Measurements from ENCODE around the gene HPS3.
A peak's percentile ranks its signal among the peaks of the same experiment; 100 is the strongest.

The HPS3 gene, protein sequence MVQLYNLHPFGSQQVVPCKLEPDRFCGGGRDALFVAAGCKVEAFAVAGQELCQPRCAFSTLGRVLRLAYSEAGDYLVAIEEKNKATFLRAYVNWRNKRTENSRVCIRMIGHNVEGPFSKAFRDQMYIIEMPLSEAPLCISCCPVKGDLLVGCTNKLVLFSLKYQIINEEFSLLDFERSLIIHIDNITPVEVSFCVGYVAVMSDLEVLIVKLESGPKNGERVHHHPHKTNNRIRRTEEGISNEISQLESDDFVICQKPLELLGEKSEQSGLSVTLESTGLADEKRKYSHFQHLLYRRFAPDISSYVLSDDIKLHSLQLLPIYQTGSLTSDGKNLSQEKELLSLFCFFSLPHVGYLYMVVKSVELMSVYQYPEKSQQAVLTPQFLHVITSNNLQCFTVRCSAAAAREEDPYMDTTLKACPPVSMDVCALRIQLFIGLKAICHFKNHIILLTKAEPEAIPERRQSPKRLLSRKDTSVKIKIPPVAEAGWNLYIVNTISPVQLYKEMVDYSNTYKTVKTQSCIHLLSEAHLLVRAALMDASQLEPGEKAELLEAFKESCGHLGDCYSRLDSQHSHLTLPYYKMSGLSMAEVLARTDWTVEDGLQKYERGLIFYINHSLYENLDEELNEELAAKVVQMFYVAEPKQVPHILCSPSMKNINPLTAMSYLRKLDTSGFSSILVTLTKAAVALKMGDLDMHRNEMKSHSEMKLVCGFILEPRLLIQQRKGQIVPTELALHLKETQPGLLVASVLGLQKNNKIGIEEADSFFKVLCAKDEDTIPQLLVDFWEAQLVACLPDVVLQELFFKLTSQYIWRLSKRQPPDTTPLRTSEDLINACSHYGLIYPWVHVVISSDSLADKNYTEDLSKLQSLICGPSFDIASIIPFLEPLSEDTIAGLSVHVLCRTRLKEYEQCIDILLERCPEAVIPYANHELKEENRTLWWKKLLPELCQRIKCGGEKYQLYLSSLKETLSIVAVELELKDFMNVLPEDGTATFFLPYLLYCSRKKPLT

DNA sequence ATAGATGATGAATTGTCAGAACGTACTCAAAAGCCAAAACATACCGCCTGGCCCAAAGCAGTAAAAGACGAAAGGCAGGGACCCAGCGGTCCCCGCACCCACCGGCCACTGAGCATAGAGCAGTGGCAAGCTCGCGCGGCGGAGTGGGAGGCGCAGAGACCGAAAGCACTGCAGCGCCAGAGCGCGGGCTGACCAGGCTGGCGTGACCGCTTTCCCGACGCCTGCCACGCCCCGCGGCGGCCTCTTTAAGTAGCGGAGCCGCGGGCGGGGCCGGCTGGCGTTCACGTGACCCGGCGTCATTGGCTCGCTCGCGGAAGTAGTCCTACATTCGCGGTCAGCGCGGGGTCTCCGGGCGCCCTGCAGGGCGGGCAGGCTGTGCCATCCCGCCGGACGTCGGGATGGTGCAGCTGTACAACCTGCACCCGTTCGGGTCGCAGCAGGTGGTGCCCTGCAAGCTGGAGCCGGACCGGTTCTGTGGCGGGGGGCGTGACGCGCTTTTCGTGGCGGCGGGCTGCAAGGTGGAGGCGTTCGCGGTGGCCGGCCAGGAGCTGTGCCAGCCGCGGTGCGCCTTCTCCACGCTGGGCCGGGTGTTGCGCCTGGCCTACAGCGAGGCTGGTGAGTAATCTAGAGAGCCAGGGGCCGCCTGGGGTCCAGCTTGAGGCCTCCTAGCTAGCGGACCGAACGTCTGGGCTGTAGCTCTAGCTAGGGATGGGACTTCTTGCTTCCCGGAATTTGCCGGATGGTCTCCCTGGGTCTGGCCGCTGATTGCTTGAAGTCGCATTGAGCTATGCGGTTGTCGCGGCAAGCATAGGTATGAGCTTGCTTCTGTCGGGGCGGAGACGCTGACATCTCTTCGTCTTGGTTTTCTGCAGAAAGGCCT, at the start of gene HPS3:
TSS of gene HPS3 (plus strand) at position 313 of the 880 bp plus-strand sequence. CDS start at position 399, 86 bp downstream.
- peak within 1 kb of the TSS; percentile 95 for H3K4me3 Mint-ChIP-seq
- intact Hi-C loops (cut with micrococcal nuclease) = loop anchor here (1.0 to 2.0 kb wide), 2 partner anchors 9 to 17 kb away; no protein-coding TSS in a partner anchor
- H3K27me3 Mint-ChIP-seq = no peaks in the 10 kb centered on the region
- H3K27ac Mint-ChIP-seq = peak within 1 kb of the TSS; percentile 95
- H3K4me1 Mint-ChIP-seq (ENCODE audit: low read depth) = peaks cover 41% of the 10 kb centered on the region
- peaks cover 35% of the 10 kb centered on the region for H3K36me3 Mint-ChIP-seq (ENCODE audit: low read depth)
- H3K9me3 Mint-ChIP-seq = no peaks in the 10 kb centered on the region

- intact Hi-C loops (cut with micrococcal nuclease) = loop anchor here (10.0 kb wide), 1 partner anchor 85 kb away; the partner anchor contains the start of gene GYG1
- H3K36me3 Mint-ChIP-seq (ENCODE audit: low read depth) = peaks cover 6% of the 10 kb centered on the region
- peaks cover 4% of the 10 kb centered on the region for H3K4me1 Mint-ChIP-seq (ENCODE audit: low read depth)
- no peak overlapping the region for H3K4me3 Mint-ChIP-seq
- H3K9me3 Mint-ChIP-seq = no peaks in the 10 kb centered on the region
- H3K27me3 Mint-ChIP-seq = no peaks in the 10 kb centered on the region
- no peak overlapping the region for H3K27ac Mint-ChIP-seq
These were observed 49.3 kb upstream of the HPS3 start for GRCh38 chr3:149080011-149080698.

- Mint-ChIP-seq H3K27me3 (no peaks in the 10 kb centered on the region), H3K4me3 (no peak overlapping the region), H3K27ac (no peak overlapping the region), H3K9me3 (no peaks in the 10 kb centered on the region), H3K36me3 (ENCODE audit: low read depth) (peaks cover 6% of the 10 kb centered on the region), H3K4me1 (ENCODE audit: low read depth) (peaks cover 10% of the 10 kb centered on the region)
- intact Hi-C loops (cut with micrococcal nuclease) = loop anchor here (10.0 kb wide), 1 partner anchor 86 kb away; the partner anchor contains the start of gene GYG1
These were observed 48.7 kb upstream of the HPS3 start for GRCh38 chr3:149080699-149081091.

DNA sequence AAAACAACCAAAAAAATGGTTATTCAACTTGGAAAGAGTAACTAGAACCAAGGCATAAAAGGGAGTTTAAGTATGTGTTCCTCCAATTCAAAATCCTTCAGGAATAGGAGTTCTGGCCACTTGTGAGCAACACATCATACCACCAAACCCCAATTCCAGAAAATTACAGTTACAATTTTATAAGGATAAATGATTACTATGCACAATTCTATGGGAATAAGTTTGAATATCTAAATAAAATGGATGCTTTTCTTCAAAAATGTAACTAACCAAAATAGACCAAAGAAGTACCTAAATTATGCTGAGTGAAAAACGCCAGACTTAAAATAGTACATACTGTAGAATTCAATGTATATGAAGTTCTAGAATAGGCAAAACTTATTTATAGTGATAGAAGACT, 47.7 kb upstream of the HPS3 start:
- intact Hi-C loops (cut with micrococcal nuclease) = loop anchor here (10.0 kb wide), 1 partner anchor 87 kb away; the partner anchor contains the start of gene GYG1
- Mint-ChIP-seq H3K9me3 (no peaks in the 10 kb centered on the region), H3K36me3 (ENCODE audit: low read depth) (peaks cover 13% of the 10 kb centered on the region), H3K27ac (no peak overlapping the region), H3K27me3 (no peaks in the 10 kb centered on the region), H3K4me1 (ENCODE audit: low read depth) (peaks cover 14% of the 10 kb centered on the region), H3K4me3 (no peak overlapping the region)

DNA sequence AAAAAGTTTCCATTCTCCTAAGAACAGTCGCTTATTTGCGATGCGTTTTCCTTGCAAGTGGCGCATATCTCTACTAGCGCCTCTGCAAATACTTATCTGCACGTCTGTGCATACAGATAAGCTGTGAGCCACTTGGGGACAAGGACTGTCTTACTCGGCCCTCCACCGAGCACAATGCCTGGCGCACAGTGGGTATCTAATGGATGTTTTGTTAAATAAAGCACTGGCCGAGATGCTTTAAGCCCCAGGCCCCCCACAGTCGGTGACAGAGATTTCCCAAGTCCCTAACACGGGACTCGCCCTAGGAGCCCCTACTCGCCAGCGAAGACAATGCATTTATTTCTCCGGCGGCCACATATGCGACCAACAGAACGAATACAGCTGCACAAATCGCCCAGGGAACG, 43.6 kb upstream of the HPS3 start:
- intact Hi-C loops (cut with micrococcal nuclease) = loop anchor here (10.0 kb wide), 1 partner anchor 91 kb away; the partner anchor contains the start of gene GYG1
- H3K27me3 Mint-ChIP-seq = no peaks in the 10 kb centered on the region
- H3K27ac Mint-ChIP-seq = peak overlapping the region; percentile 78
- H3K9me3 Mint-ChIP-seq = no peaks in the 10 kb centered on the region
- peaks cover 13% of the 10 kb centered on the region for H3K36me3 Mint-ChIP-seq (ENCODE audit: low read depth)
- peak overlapping the region; percentile 95 for H3K4me3 Mint-ChIP-seq
- H3K4me1 Mint-ChIP-seq (ENCODE audit: low read depth) = peaks cover 16% of the 10 kb centered on the region

DNA sequence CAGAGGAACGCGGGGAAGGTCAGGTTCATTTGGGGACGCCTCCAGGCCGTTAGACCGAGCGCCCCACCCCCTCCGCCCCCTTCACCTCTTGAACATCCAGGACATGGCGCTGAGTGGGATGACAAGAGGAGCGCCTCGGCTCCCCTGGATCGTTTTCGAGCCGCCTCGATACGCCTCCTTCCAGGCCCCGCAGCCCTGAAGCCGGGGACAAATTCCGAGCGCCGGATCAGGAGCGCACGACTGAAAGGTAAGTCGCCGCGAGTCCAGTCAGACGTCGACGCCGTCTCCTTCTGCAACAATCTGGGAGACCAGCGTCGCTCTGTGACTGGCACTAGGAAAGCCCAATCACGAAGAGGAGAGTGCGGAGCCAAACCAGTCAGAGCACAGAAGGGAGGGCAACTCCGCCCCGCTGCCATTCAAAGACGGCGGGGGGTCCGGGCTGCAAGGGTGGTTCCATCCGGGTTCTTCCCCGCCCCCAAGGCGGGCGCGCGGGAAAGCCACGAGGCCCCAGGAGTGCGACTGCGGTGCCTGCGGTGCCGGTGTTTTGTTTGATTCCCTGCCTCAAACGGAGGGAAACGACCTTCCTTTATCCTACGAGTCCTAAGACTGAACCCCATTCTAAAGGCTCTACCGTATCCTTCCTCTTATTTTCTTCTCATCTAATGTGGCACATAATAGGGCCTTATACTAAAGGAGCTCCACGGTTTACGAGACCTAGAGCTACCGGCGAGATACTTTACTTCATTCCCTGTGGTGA, 43.0 kb upstream of the HPS3 start, which contains the start of gene HLTF:
TSS of gene HLTF (minus strand) at position 302 of the 757 bp plus-strand sequence. CDS start at position 105, 197 bp downstream.
- intact Hi-C loops (cut with micrococcal nuclease) = loop anchor here (10.0 kb wide), 1 partner anchor 92 kb away; the partner anchor contains the start of gene GYG1
- Mint-ChIP-seq H3K9me3 (no peaks in the 10 kb centered on the region), H3K4me1 (ENCODE audit: low read depth) (peaks cover 16% of the 10 kb centered on the region), H3K27me3 (no peaks in the 10 kb centered on the region), H3K4me3 (peak within 1 kb of the TSS; percentile 95), H3K27ac (peak within 1 kb of the TSS; percentile 78), H3K36me3 (ENCODE audit: low read depth) (peaks cover 13% of the 10 kb centered on the region)

GRCh38 chr3:149087208-149087607, 42.2 kb upstream of the HPS3 start:
- peaks cover 16% of the 10 kb centered on the region for H3K4me1 Mint-ChIP-seq (ENCODE audit: low read depth)
- H3K36me3 Mint-ChIP-seq (ENCODE audit: low read depth) = peaks cover 10% of the 10 kb centered on the region
- peak overlapping the region; percentile 78 for H3K27ac Mint-ChIP-seq
- no peaks in the 10 kb centered on the region for H3K9me3 Mint-ChIP-seq
- no peaks in the 10 kb centered on the region for H3K27me3 Mint-ChIP-seq
- no peak overlapping the region for H3K4me3 Mint-ChIP-seq
- intact Hi-C loops (cut with micrococcal nuclease) = loop anchor here (10.0 kb wide), 1 partner anchor 92 kb away; the partner anchor contains the start of gene GYG1

GRCh38 chr3:149089395-149089794, 40.0 kb upstream of the HPS3 start:
- H3K9me3 Mint-ChIP-seq = no peaks in the 10 kb centered on the region
- no peaks in the 10 kb centered on the region for H3K27me3 Mint-ChIP-seq
- H3K4me3 Mint-ChIP-seq = no peak overlapping the region
- H3K36me3 Mint-ChIP-seq (ENCODE audit: low read depth) = peaks cover 6% of the 10 kb centered on the region
- intact Hi-C loops (cut with micrococcal nuclease) = loop anchor here (10.0 kb wide), 1 partner anchor 95 kb away; the partner anchor contains the start of gene GYG1
- H3K27ac Mint-ChIP-seq = no peak overlapping the region
- H3K4me1 Mint-ChIP-seq (ENCODE audit: low read depth) = peaks cover 16% of the 10 kb centered on the region

- peaks cover 13% of the 10 kb centered on the region for H3K4me1 Mint-ChIP-seq (ENCODE audit: low read depth)
- no peaks in the 10 kb centered on the region for H3K9me3 Mint-ChIP-seq
- no peak overlapping the region for H3K27ac Mint-ChIP-seq
- H3K36me3 Mint-ChIP-seq (ENCODE audit: low read depth) = peaks cover 6% of the 10 kb centered on the region
- intact Hi-C loops (cut with micrococcal nuclease) = no loop called here
- no peak overlapping the region for H3K4me3 Mint-ChIP-seq
- H3K27me3 Mint-ChIP-seq = no peaks in the 10 kb centered on the region
These were observed 39.0 kb upstream of the HPS3 start for GRCh38 chr3:149090461-149090860.

DNA sequence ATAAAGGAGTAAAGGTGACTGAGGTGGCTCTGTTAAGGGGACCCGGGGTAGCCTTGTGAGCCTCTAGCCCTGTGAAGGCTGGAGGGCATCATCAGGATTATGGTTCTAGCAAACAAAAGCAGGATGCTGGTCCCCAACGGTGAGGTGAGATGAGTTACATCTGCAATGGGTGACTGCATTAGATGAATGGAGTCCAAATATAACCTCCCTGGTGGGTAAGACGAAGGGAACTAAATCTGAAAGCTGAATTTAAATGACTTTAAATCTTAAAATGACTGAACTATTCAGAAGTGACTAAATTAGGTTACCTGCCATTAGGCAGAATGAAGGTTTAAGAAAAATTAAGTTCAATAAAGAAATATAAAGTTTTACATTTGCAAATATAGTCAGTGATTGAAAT, 38.5 kb upstream of the HPS3 start:
- peaks cover 14% of the 10 kb centered on the region for H3K4me1 Mint-ChIP-seq (ENCODE audit: low read depth)
- no peak overlapping the region for H3K4me3 Mint-ChIP-seq
- H3K27me3 Mint-ChIP-seq = no peaks in the 10 kb centered on the region
- H3K36me3 Mint-ChIP-seq (ENCODE audit: low read depth) = peaks cover 5% of the 10 kb centered on the region
- no peak overlapping the region for H3K27ac Mint-ChIP-seq
- intact Hi-C loops (cut with micrococcal nuclease) = no loop called here
- H3K9me3 Mint-ChIP-seq = no peaks in the 10 kb centered on the region

DNA sequence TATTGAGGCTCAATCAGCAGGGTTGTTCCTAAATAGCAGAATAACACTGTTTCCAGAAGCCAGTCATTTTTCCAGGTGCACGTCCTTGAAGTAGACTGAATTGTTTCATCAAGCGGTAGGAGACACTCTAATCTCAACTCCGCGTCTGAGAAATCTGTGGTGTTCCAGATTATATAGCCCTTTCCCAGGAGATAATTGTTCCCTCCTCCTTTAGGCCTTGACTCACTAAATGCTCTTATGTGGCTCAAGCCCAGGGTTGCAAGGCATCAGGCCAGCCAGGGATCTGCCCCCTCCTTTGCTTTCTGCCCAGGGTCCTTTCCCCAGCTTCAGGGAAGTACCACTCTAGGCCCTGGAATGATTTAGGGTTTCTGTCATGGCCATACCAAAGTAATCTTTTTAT, 37.5 kb upstream of the HPS3 start:
- H3K27me3 Mint-ChIP-seq = no peaks in the 10 kb centered on the region
- peaks cover 15% of the 10 kb centered on the region for H3K4me1 Mint-ChIP-seq (ENCODE audit: low read depth)

DNA sequence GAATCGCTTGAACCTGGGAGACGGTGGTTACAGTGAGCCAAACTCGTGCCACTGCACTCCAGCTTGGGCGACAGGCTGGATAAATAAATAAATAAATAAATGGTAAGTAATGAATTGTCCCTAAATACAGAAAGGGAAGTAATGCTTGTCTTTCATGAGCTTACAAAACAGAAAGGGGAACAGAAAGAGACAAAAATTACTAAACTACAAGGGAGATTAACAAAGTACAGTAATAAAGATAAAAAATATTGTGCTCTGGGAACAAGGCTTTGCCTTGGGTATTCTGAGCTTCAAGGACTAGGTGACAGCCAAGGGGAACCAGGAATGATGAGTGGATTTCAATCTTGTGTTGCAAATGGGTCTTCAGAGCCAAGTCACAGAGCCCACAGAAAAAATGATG, 34.0 kb upstream of the HPS3 start:
- intact Hi-C loops (cut with micrococcal nuclease) = no loop called here
- Mint-ChIP-seq H3K4me1 (ENCODE audit: low read depth) (peaks cover 15% of the 10 kb centered on the region), H3K27me3 (peaks cover 2% of the 10 kb centered on the region), H3K36me3 (ENCODE audit: low read depth) (no peaks in the 10 kb centered on the region), H3K27ac (peak overlapping the region; percentile 62), H3K9me3 (no peaks in the 10 kb centered on the region), H3K4me3 (no peak overlapping the region)

More for the DNA sequence above, 37.5 kb upstream of the HPS3 start:
- intact Hi-C loops (cut with micrococcal nuclease) = no loop called here
- no peak overlapping the region for H3K4me3 Mint-ChIP-seq
- no peaks in the 10 kb centered on the region for H3K9me3 Mint-ChIP-seq
- no peaks in the 10 kb centered on the region for H3K36me3 Mint-ChIP-seq (ENCODE audit: low read depth)
- H3K27ac Mint-ChIP-seq = no peak overlapping the region

Data from dendritic cell treated with granulocyte-macrophage colony-stimulating factor and Interleukin-4, amounts not matched to agents 40 ng/mL and 50 ng/mL, for 4 days (primary cell).